ENCODE data around the gene GNAQ.
"Not testable (repeated sequence)": the region's sequence is repeated elsewhere in the genome, so short reads cannot be mapped to it uniquely, and the experiment has no call there.

The GNAQ gene

GRCh38 chr9:78062710-78063109 lies 31.1 kb upstream of the GNAQ start:
- no peak overlapping the region for H3K4me3 ChIP-seq (ENCODE audit: low read depth, low read length)
- TF ChIP-seq CTCF (IDR thresholded peaks at IDR 0.05; ENCODE audit: low read depth, low read length) (no peak), POLR2A (IDR thresholded peaks at IDR 0.05; ENCODE audit: extremely low read depth, insufficient read length) (no peak), MAX (IDR thresholded peaks at IDR 0.05; ENCODE audit: low read depth, low read length) (no peak), MYC (IDR thresholded peaks at IDR 0.05; ENCODE audit: low read depth, low read length) (no peak)
- DNase-seq (ENCODE audit: low read depth): no peak

- not testable (repeated sequence) for H3K4me3 ChIP-seq (ENCODE audit: low read depth, low read length); DNase-seq (ENCODE audit: low read depth)
Measured at GRCh38 chr9:78054218-78054617, 22.6 kb upstream of the GNAQ start.

- no peak for DNase-seq (ENCODE audit: low read depth)
- H3K4me3 ChIP-seq (ENCODE audit: low read depth, low read length): no peak overlapping the region
- no peak for TF ChIP-seq POLR2A (IDR thresholded peaks at IDR 0.05; ENCODE audit: extremely low read depth, insufficient read length)
Measured at GRCh38 chr9:78053627-78054026, 22.0 kb upstream of the GNAQ start.

- TF ChIP-seq CTCF (IDR thresholded peaks at IDR 0.05; ENCODE audit: low read depth, low read length) (no peak), MYC (IDR thresholded peaks at IDR 0.05; ENCODE audit: low read depth, low read length) (no peak), MAX (IDR thresholded peaks at IDR 0.05; ENCODE audit: low read depth, low read length) (no peak)
- DNase-seq (ENCODE audit: low read depth): no peak
- no peak overlapping the region for H3K4me3 ChIP-seq (ENCODE audit: low read depth, low read length)
Measured at GRCh38 chr9:78050421-78050820, 18.8 kb upstream of the GNAQ start.

GRCh38 chr9:78049484-78049883 lies 17.9 kb upstream of the GNAQ start:
- no peak for TF ChIP-seq MYC (IDR thresholded peaks at IDR 0.05; ENCODE audit: low read depth, low read length)
- TF ChIP-seq MAX (IDR thresholded peaks at IDR 0.05; ENCODE audit: low read depth, low read length): no peak
- no peak for TF ChIP-seq CTCF (IDR thresholded peaks at IDR 0.05; ENCODE audit: low read depth, low read length)
- TF ChIP-seq POLR2A (IDR thresholded peaks at IDR 0.05; ENCODE audit: extremely low read depth, insufficient read length): no peak
- H3K4me3 ChIP-seq (ENCODE audit: low read depth, low read length): no peak overlapping the region
- no peak for DNase-seq (ENCODE audit: low read depth)

GRCh38 chr9:78047106-78047505 lies 15.5 kb upstream of the GNAQ start:
- no peak overlapping the region for H3K4me3 ChIP-seq (ENCODE audit: low read depth, low read length)
- DNase-seq (ENCODE audit: low read depth): no peak
- no peak for TF ChIP-seq CTCF (IDR thresholded peaks at IDR 0.05; ENCODE audit: low read depth, low read length)
- TF ChIP-seq POLR2A (IDR thresholded peaks at IDR 0.05; ENCODE audit: extremely low read depth, insufficient read length): no peak
- no peak for TF ChIP-seq MYC (IDR thresholded peaks at IDR 0.05; ENCODE audit: low read depth, low read length)
- no peak for TF ChIP-seq MAX (IDR thresholded peaks at IDR 0.05; ENCODE audit: low read depth, low read length)

- no peak for DNase-seq (ENCODE audit: low read depth)
- H3K4me3 ChIP-seq (ENCODE audit: low read depth, low read length): no peak overlapping the region
- TF ChIP-seq MAX (IDR thresholded peaks at IDR 0.05; ENCODE audit: low read depth, low read length) (no peak), POLR2A (IDR thresholded peaks at IDR 0.05; ENCODE audit: extremely low read depth, insufficient read length) (no peak), MYC (IDR thresholded peaks at IDR 0.05; ENCODE audit: low read depth, low read length) (no peak), CTCF (IDR thresholded peaks at IDR 0.05; ENCODE audit: low read depth, low read length) (no peak)
Measured at GRCh38 chr9:78046112-78046511, 14.5 kb upstream of the GNAQ start.
